HG03097 (cell line): ENCODE measurements around the gene CT45A7.
"Not testable (repeated sequence)": the region's sequence is repeated elsewhere in the genome, so short reads cannot be mapped to it uniquely, and the experiment has no call there.

Source experiments
- ATAC-seq: cut with Tn5 transposase; IDR thresholded peaks from one replicate; pipeline ENCODE4 v1.9.1; 2021; ENCODE audit not compliant: unreplicated experiment, low FRiP score

Gene CT45A7

DNA sequence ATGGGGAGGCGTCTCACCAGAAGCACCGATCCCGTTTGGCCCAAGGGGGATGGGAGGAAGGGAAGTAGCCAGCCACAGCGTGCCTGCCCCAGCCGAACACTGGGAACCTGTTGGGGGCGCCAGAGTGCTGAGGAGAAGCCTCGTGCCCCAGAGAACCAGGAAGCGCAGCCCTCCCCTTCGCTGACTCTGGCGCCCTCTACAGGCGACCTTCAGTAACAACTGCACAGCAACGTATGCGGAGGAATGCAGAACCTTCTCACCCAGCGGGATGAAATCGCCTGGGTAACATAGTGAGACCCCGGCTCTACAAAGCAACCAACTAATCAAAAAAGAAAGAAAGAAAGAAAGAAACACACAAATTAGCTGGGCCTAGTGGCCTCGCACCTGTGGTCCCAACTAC is at the start of gene CT45A7:
Gene CT45A7 (minus strand): TSS at position 101 of the 400 bp plus-strand sequence. CDS start 3,747 bp downstream, outside the sequence.
- not testable (repeated sequence) for ATAC-seq

GRCh38 chrX:135882741-135883140 is 45.7 kb upstream of the CT45A7 start:
- ATAC-seq, result not testable (repeated sequence)

GRCh38 chrX:135871712-135872111 is 34.6 kb upstream of the CT45A7 start, which contains the start of gene CT45A9:
Gene CT45A9, minus strand, starts transcription at chrX:135871812. Its CDS starts 3,751 bp downstream, at chrX:135868061.
- ATAC-seq, result not testable (repeated sequence)

GRCh38 chrX:135854438-135854837 is 17.4 kb upstream of the CT45A7 start, which contains the start of gene CT45A8:
Gene CT45A8, minus strand, starts transcription at chrX:135854538. Its CDS starts 3,755 bp downstream, at chrX:135850783.
- not testable (repeated sequence) for ATAC-seq

GRCh38 chrX:135819912-135820311 is 17.2 kb downstream of the CT45A7 start, which contains the start of gene CT45A2:
Gene CT45A2, minus strand, starts transcription at chrX:135820012. Its CDS starts 3,747 bp downstream, at chrX:135816265.
- not testable (repeated sequence) for ATAC-seq

DNA sequence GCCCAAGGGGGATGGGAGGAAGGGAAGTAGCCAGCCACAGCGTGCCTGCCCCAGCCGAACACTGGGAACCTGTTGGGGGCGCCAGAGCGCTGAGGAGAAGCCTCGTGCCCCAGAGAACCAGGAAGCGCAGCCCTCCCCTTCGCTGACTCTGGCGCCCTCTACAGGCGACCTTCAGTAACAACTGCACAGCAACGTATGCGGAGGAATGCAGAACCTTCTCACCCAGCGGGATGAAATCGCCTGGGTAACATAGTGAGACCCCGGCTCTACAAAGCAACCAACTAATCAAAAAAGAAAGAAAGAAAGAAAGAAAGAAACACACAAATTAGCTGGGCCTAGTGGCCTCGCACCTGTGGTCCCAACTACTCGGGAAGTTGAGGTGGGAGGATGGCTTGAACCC is 34.4 kb downstream of the CT45A7 start, which contains the start of gene CT45A6:
Gene CT45A6 (minus strand): TSS at position 101 of the 400 bp plus-strand sequence. CDS start 3,794 bp downstream, outside the sequence.
- not testable (repeated sequence) for ATAC-seq

DNA sequence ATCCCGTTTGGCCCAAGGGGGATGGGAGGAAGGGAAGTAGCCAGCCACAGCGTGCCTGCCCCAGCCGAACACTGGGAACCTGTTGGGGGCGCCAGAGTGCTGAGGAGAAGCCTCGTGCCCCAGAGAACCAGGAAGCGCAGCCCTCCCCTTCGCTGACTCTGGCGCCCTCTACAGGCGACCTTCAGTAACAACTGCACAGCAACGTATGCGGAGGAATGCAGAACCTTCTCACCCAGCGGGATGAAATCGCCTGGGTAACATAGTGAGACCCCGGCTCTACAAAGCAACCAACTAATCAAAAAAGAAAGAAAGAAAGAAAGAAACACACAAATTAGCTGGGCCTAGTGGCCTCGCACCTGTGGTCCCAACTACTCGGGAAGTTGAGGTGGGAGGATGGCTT is 51.7 kb downstream of the CT45A7 start, which contains the start of gene CT45A5:
Gene CT45A5 (minus strand): TSS at position 101 of the 400 bp plus-strand sequence. CDS start 3,774 bp downstream, outside the sequence.
- ATAC-seq, result not testable (repeated sequence)
